K562 (cell line): ENCODE measurements around the gene ZC3H18. TPM values are rescaled to one million over a fixed set of nuclear protein-coding genes. Genes with fewer than 3 reads are reported as not detected.
A peak's percentile ranks its signal among the peaks of the same experiment; 100 is the strongest.

ENCODE experiments used
- CBFA2T3 ChIP-seq: fragments of 450-650 bp; IDR thresholded peaks from 2 replicates; pipeline ENCODE4 v1.6.1; 2017
- CTBP1 ChIP-seq: fragments of 450-650 bp; IDR thresholded peaks from 2 replicates; pipeline ENCODE4 v1.6.1; 2016; ENCODE audit warnings: borderline replicate concordance
- DDX20 ChIP-seq: fragments of 450-650 bp; IDR thresholded peaks from 2 replicates; pipeline ENCODE4 v1.6.1; 2016; ENCODE audit warnings: missing genetic modification characterization, low read depth, mild to moderate bottlenecking, missing compliant biosample characterization, moderate library complexity
- EHMT2 ChIP-seq: fragments of 450-650 bp; IDR thresholded peaks from 2 replicates; pipeline ENCODE4 v1.6.1; 2018; ENCODE audit warnings: antibody characterized with exemption
- FIP1L1 ChIP-seq: fragments of 200-400 bp; formaldehyde crosslinking; IDR thresholded peaks from 2 replicates; pipeline ENCODE4 v1.6.1; 2018; ENCODE audit warnings: mild to moderate bottlenecking, low read depth, low read length; ENCODE audit not compliant: poor library complexity, severe bottlenecking
- GATAD2A ChIP-seq: fragments of 450-650 bp; IDR thresholded peaks from 2 replicates; pipeline ENCODE4 v1.6.1; 2017
- HDGF ChIP-seq: fragments of 450-650 bp; IDR thresholded peaks from 2 replicates; pipeline ENCODE4 v1.6.1; 2016
- MEF2A ChIP-seq: IDR thresholded peaks from 2 replicates; pipeline ENCODE4 v1.6.1; 2011; ENCODE audit warnings: low read depth, mild to moderate bottlenecking, low read length, moderate library complexity; ENCODE audit not compliant: control insufficient read depth
- PHF21A ChIP-seq: fragments of 450-650 bp; IDR thresholded peaks from 2 replicates; pipeline ENCODE4 v1.6.1; 2017; ENCODE audit warnings: low read depth, borderline replicate concordance
- SNRNP70 ChIP-seq: fragments of 200-400 bp; formaldehyde crosslinking; optimal IDR thresholded peaks from 2 replicates; pipeline ENCODE3; 2017; ENCODE audit warnings: low read depth, low read length
- TAF15 ChIP-seq: fragments of 200-400 bp; formaldehyde crosslinking; IDR thresholded peaks from 2 replicates; pipeline ENCODE4 v1.6.1; 2017; ENCODE audit warnings: mild to moderate bottlenecking, low read depth, low read length, moderate library complexity
- polyA plus RNA-seq, 8 experiments: library from polyadenylated mRNA; depleted of rRNA in 4 of 8; stranded (reverse) in 5 of 8; unstranded in 3 of 8; fragments of >200 nt; fragmentation: Nextera tagmentation in 2 of 8; fragmentation: Illumina TruSeq in 1 of 8; extraction: Ambion mirVana in 2 of 8; extraction: Trizol in 1 of 8; gene quantifications; 2 replicates each; pipeline versions ENCODE4 v1.2.1 to v1.2.3, GENCODE V29; 2011 to 2014; ENCODE audit warnings: inconsistent platforms in 1 of 8, missing spikeins in 1 of 8
- total RNA-seq, 7 experiments: library from RNA; depleted of rRNA in 6 of 7; stranded (reverse); fragments of >200 nt in 6 of 7; fragmentation: Illumina TruSeq in 2 of 7; extraction: Trizol in 2 of 7; gene quantifications; 2 replicates each; pipeline versions ENCODE4 v1.2.1 to v1.2.3, GENCODE V29; 2011 to 2021; ENCODE audit warnings: low replicate concordance in 1 of 7
- TF ChIP-seq, protein P1 (sequence below): fragments of 200-800 bp; sonication (Bioruptor generic); IDR thresholded peaks from 2 replicates; pipeline ENCODE4 v1.6.1; 2017; ENCODE audit warnings: missing genetic modification characterization, missing compliant biosample characterization
- TF ChIP-seq, protein P2 (sequence below): conservative IDR thresholded peaks from 2 replicates; pipeline ENCODE4 v1.6.1; 2011; ENCODE audit warnings: low read depth, mild to moderate bottlenecking, low read length; ENCODE audit not compliant: control insufficient read depth
- TF ChIP-seq, protein P3 (sequence below): fragments of 450-650 bp; IDR thresholded peaks from one replicate; pipeline ENCODE4 v1.6.1; 2018; ENCODE audit warnings: mild to moderate bottlenecking, moderate library complexity; ENCODE audit not compliant: partially characterized antibody
- TF ChIP-seq, protein P4 (sequence below): fragments of 450-650 bp; formaldehyde crosslinking; IDR thresholded peaks from 2 replicates; pipeline ENCODE4 v1.4.0; 2020; ENCODE audit warnings: mild to moderate bottlenecking, moderate library complexity
- TF ChIP-seq, protein P5 (sequence below): fragments of 450-650 bp; formaldehyde crosslinking; IDR thresholded peaks from 2 replicates; pipeline ENCODE4 v1.4.0; 2022; ENCODE audit warnings: missing genetic modification characterization
- TF ChIP-seq, protein P6 (sequence below): sonication (generic); formaldehyde crosslinking; IDR thresholded peaks from 2 replicates; pipeline ENCODE4 v1.8.1; 2023; ENCODE audit warnings: mild to moderate bottlenecking, missing genetic modification reagents

ZC3H18 gene
- total and polyA plus RNA-seq, 9 of the 15 experiments (the other 6 are each of a cell fraction or from before 2014, with no cell fraction given), result 1.7 to 88.7 (median 26.9) TPM

DNA sequence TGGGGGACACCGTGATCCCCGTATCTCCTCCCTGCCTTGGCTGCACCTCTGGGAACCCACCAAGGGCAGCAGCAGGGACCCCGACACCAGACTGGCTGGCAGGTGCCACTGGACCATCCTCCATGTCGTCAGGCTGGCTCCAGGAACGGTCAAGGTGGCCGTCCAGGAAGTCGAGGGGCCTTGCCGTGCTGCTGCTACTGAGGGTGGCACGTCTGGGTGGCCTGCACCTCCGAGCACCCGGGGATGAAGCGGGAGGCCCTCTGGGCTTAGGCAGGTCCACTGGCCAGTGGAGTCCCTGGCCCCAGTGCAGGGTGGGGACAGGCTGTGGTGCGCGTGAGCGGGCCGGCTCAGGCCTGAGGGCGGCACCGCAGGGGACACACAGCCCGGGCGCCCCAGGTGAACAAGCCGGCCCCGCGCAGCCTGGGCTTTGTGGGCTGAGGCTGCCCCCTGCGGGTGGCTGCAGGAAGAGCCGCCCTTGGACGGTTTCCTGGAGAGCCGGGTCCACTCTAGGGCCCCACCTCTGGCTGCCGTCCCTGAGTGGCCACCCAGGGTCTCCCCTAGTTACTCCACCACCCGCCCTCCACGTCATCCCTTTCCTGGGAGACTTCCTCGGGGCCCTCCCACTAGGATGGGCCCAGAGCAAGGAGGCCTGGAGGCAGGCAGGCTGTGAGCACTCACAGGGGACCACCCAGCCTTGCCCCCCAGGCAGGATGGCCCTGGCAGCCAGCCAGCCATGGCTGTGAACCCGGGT lies 42.8 kb upstream of the ZC3H18 start (continued):
- TF ChIP-seq TAF15 (no peak), GATAD2A (peak; percentile 82; the same call in 1 of the 2 replicates), FIP1L1 (peak; percentile 30), MEF2A (no peak), CTBP1 (peak; percentile 70; the same call in 1 of the 2 replicates), EHMT2 (no peak), PHF21A (peak; percentile 56; the same call in 1 of the 2 replicates), HDGF (0 out of 2 replicates have a peak, but pooled peaks have one; percentile 58), SNRNP70 (no peak), DDX20 (tag) (no peak), CBFA2T3 (0 out of 2 replicates have a peak, but pooled peaks have one; percentile 3)
- TF ChIP-seq, protein P1, sequence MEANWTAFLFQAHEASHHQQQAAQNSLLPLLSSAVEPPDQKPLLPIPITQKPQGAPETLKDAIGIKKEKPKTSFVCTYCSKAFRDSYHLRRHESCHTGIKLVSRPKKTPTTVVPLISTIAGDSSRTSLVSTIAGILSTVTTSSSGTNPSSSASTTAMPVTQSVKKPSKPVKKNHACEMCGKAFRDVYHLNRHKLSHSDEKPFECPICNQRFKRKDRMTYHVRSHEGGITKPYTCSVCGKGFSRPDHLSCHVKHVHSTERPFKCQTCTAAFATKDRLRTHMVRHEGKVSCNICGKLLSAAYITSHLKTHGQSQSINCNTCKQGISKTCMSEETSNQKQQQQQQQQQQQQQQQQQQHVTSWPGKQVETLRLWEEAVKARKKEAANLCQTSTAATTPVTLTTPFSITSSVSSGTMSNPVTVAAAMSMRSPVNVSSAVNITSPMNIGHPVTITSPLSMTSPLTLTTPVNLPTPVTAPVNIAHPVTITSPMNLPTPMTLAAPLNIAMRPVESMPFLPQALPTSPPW (CRISPR knock-in tag), result peak; percentile 52
- TF ChIP-seq, protein P2, sequence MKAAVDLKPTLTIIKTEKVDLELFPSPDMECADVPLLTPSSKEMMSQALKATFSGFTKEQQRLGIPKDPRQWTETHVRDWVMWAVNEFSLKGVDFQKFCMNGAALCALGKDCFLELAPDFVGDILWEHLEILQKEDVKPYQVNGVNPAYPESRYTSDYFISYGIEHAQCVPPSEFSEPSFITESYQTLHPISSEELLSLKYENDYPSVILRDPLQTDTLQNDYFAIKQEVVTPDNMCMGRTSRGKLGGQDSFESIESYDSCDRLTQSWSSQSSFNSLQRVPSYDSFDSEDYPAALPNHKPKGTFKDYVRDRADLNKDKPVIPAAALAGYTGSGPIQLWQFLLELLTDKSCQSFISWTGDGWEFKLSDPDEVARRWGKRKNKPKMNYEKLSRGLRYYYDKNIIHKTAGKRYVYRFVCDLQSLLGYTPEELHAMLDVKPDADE, result 0 out of 2 replicates have a peak, but pooled peaks have one; percentile 23
- TF ChIP-seq, protein P3, sequence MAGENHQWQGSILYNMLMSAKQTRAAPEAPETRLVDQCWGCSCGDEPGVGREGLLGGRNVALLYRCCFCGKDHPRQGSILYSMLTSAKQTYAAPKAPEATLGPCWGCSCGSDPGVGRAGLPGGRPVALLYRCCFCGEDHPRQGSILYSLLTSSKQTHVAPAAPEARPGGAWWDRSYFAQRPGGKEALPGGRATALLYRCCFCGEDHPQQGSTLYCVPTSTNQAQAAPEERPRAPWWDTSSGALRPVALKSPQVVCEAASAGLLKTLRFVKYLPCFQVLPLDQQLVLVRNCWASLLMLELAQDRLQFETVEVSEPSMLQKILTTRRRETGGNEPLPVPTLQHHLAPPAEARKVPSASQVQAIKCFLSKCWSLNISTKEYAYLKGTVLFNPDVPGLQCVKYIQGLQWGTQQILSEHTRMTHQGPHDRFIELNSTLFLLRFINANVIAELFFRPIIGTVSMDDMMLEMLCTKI, result no peak
- TF ChIP-seq, protein P4, sequence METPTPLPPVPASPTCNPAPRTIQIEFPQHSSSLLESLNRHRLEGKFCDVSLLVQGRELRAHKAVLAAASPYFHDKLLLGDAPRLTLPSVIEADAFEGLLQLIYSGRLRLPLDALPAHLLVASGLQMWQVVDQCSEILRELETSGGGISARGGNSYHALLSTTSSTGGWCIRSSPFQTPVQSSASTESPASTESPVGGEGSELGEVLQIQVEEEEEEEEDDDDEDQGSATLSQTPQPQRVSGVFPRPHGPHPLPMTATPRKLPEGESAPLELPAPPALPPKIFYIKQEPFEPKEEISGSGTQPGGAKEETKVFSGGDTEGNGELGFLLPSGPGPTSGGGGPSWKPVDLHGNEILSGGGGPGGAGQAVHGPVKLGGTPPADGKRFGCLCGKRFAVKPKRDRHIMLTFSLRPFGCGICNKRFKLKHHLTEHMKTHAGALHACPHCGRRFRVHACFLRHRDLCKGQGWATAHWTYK (CRISPR knock-in tag), result peak; percentile 77; the same call in 1 of the 2 replicates
- TF ChIP-seq, protein P5, sequence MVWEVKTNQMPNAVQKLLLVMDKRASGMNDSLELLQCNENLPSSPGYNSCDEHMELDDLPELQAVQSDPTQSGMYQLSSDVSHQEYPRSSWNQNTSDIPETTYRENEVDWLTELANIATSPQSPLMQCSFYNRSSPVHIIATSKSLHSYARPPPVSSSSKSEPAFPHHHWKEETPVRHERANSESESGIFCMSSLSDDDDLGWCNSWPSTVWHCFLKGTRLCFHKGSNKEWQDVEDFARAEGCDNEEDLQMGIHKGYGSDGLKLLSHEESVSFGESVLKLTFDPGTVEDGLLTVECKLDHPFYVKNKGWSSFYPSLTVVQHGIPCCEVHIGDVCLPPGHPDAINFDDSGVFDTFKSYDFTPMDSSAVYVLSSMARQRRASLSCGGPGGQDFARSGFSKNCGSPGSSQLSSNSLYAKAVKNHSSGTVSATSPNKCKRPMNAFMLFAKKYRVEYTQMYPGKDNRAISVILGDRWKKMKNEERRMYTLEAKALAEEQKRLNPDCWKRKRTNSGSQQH (CRISPR knock-in tag), result no peak
- TF ChIP-seq, protein P6, sequence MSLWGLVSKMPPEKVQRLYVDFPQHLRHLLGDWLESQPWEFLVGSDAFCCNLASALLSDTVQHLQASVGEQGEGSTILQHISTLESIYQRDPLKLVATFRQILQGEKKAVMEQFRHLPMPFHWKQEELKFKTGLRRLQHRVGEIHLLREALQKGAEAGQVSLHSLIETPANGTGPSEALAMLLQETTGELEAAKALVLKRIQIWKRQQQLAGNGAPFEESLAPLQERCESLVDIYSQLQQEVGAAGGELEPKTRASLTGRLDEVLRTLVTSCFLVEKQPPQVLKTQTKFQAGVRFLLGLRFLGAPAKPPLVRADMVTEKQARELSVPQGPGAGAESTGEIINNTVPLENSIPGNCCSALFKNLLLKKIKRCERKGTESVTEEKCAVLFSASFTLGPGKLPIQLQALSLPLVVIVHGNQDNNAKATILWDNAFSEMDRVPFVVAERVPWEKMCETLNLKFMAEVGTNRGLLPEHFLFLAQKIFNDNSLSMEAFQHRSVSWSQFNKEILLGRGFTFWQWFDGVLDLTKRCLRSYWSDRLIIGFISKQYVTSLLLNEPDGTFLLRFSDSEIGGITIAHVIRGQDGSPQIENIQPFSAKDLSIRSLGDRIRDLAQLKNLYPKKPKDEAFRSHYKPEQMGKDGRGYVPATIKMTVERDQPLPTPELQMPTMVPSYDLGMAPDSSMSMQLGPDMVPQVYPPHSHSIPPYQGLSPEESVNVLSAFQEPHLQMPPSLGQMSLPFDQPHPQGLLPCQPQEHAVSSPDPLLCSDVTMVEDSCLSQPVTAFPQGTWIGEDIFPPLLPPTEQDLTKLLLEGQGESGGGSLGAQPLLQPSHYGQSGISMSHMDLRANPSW (CRISPR knock-in tag), result 0 out of 2 replicates have a peak, but pooled peaks have one; percentile 33
